Fibroblast of mammary gland (primary cell): ENCODE measurements around the gene DNER.

Experiments used
- DNase-seq: peaks from one replicate; pipeline ENCODE4 v3.0.0-alpha.2; 2010; ENCODE audit warnings: low read depth
- H3K4me3 ChIP-seq: 2 replicates; pipeline ENCODE4 v1.5.1; 2011; ENCODE audit warnings: low read depth, mild to moderate bottlenecking, low read length, moderate library complexity; ENCODE audit not compliant: control insufficient read depth
- TF ChIP-seq, protein P1 (sequence below): conservative IDR thresholded peaks from 2 replicates; pipeline ENCODE4 v1.5.1; 2011; ENCODE audit warnings: low read depth, low read length, inconsistent platforms; ENCODE audit not compliant: control insufficient read depth, insufficient read depth

The DNER gene

GRCh38 chr2:229740279-229740678, 25.9 kb upstream of the DNER start:
- DNase-seq = no peak
- H3K4me3 ChIP-seq = no peak overlapping the region
- TF ChIP-seq, protein P1, sequence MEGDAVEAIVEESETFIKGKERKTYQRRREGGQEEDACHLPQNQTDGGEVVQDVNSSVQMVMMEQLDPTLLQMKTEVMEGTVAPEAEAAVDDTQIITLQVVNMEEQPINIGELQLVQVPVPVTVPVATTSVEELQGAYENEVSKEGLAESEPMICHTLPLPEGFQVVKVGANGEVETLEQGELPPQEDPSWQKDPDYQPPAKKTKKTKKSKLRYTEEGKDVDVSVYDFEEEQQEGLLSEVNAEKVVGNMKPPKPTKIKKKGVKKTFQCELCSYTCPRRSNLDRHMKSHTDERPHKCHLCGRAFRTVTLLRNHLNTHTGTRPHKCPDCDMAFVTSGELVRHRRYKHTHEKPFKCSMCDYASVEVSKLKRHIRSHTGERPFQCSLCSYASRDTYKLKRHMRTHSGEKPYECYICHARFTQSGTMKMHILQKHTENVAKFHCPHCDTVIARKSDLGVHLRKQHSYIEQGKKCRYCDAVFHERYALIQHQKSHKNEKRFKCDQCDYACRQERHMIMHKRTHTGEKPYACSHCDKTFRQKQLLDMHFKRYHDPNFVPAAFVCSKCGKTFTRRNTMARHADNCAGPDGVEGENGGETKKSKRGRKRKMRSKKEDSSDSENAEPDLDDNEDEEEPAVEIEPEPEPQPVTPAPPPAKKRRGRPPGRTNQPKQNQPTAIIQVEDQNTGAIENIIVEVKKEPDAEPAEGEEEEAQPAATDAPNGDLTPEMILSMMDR = no peak

- TF ChIP-seq, protein P1 = no peak
- no peak overlapping the region for H3K4me3 ChIP-seq
- DNase-seq = no peak
These were observed 23.8 kb upstream of the DNER start for GRCh38 chr2:229738024-229738625.

DNA sequence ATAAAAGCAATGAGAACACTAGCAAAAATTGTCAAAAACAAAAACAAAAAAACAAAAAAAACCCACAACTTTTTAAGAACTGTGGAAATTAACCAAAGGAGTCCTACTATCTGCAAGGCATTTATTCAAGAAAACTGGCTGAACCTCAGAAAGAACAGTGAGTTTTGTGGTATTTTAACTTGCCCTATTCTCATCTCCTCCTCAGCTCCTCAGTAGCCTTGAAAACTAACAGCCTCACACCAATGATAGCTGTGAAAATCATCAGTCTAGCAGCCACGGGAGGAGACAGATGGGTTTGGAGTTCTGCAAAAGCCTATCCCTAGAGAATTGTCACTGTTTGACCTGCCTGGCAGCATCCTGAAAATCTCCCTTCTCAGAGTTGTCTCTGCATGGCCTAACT, 20.1 kb upstream of the DNER start:
- H3K4me3 ChIP-seq = no peak overlapping the region
- TF ChIP-seq, protein P1 = no peak
- no peak for DNase-seq

DNA sequence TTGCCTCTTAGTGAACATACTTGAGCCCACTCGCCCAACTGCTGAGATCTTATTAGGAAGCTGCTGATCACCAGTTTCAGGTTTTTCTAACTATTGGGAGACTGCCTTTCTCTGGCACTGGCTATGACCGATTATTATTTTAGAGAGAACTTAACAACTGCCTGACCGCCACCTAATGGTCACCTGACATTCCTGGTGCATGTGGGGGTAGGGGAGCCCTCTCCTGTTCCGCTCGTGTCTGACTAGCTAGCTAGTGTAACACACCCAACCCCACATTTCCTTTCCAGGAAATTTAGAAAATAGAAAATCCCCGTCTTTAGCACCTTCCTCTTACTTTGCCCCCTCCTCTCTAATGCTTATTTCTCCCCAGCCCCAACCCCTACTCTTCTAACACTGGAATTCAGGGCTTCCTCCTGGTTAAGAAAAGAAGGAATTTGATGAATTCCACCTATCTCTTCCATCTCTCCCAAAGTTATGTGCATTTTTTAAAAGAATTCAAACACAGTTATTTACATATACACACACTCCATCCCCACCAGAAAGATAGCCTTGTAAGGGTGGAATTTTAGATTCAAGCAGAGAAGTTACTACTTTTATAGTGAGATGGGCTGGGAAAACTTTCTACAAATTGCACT, 19.4 kb upstream of the DNER start:
- H3K4me3 ChIP-seq = no peak overlapping the region
- TF ChIP-seq, protein P1 = no peak
- DNase-seq = no peak

- no peak for DNase-seq
- TF ChIP-seq, protein P1 = no peak
- H3K4me3 ChIP-seq = no peak overlapping the region
These were observed 18.5 kb upstream of the DNER start for GRCh38 chr2:229732897-229733296.

- TF ChIP-seq, protein P1 = no peak
- DNase-seq = peak; percentile 94
- H3K4me3 ChIP-seq = no peak overlapping the region
These were observed 17.6 kb upstream of the DNER start for GRCh38 chr2:229731916-229732315.

DNA sequence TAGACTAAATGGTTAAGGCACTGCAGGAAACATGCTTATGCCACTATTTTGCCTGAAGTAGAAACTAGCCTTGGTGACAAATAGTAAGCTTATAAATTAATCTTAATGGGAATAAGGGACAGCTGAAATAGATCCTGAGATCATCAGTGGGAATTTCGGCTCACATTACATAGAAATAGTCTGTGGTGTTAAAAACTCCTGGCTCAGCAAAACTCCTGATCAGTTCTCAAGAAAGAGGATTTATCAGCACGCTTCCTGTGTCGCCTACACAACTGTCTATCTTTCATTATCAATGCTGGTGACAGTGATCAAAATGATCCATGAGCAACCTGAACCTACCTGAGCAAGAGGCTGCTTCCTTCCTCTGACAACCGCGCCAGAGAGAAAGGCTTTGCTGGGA, 17.0 kb upstream of the DNER start:
- TF ChIP-seq, protein P1 = no peak
- DNase-seq = no peak

More for the DNA sequence above, 17.0 kb upstream of the DNER start:
- H3K4me3 ChIP-seq = no peak overlapping the region
